GM21619 (cell line): Measurements from ENCODE around the gene OR2B2.

Experiments
- ATAC-seq: cut with Tn5 transposase; IDR thresholded peaks from one replicate; pipeline ENCODE4 v1.9.1; 2021; ENCODE audit not compliant: unreplicated experiment

The OR2B2 gene

GRCh38 chr6:27867945-27868300, 44.3 kb downstream of the OR2B2 start:
- ATAC-seq: no peak

- ATAC-seq: peak; percentile 24
Observed at GRCh38 chr6:27867051-27867944, 44.9 kb downstream of the OR2B2 start.

GRCh38 chr6:27866357-27867050, 45.7 kb downstream of the OR2B2 start:
- ATAC-seq: peak; percentile 5

GRCh38 chr6:27865850-27866356, 46.3 kb downstream of the OR2B2 start:
- ATAC-seq: peak; percentile 15

GRCh38 chr6:27864906-27865849, 47.0 kb downstream of the OR2B2 start:
- peak; percentile 59 for ATAC-seq

GRCh38 chr6:27863962-27864905, 48.0 kb downstream of the OR2B2 start:
- ATAC-seq: no peak

- ATAC-seq: no peak
Observed at GRCh38 chr6:27862396-27863066, 49.7 kb downstream of the OR2B2 start.

GRCh38 chr6:27861861-27862260, 50.3 kb downstream of the OR2B2 start:
- no peak for ATAC-seq

GRCh38 chr6:27861276-27861840, 50.8 kb downstream of the OR2B2 start:
- ATAC-seq: no peak
